GM10266 (cell line): ENCODE data around the gene CAMK2N1.

Source experiments
- DNase-seq: peaks from one replicate; pipeline ENCODE4 v3.0.0; 2012; ENCODE audit errors: extremely low spot score
- TF ChIP-seq, protein P1 (sequence below): IDR thresholded peaks from 2 replicates; pipeline ENCODE4 v1.5.1; 2012; ENCODE audit warnings: mild to moderate bottlenecking, low read depth; ENCODE audit not compliant: control insufficient read depth, insufficient read depth; ENCODE audit errors: missing control alignments

The CAMK2N1 gene

DNA sequence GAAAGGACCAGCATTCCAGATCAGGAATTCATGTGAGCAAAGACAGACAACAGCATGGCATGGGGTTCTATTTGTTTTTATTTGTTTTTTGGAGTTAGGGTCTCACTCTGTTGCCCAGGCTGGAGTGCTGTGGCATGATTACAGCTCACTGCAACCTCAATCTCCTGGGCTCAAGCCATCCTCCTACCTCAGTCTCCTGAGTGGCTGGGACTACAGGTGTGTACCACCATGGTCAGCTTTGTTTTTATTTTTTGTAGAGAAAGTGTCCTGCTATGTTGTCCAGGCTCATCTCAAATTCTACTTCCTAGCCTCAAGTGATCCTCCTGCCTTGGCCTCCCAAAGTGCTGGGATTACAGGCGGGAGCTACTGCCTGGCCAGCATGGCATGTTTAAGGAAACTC is 9.7 kb upstream of the CAMK2N1 start:
- DNase-seq: no peak
- TF ChIP-seq, protein P1, sequence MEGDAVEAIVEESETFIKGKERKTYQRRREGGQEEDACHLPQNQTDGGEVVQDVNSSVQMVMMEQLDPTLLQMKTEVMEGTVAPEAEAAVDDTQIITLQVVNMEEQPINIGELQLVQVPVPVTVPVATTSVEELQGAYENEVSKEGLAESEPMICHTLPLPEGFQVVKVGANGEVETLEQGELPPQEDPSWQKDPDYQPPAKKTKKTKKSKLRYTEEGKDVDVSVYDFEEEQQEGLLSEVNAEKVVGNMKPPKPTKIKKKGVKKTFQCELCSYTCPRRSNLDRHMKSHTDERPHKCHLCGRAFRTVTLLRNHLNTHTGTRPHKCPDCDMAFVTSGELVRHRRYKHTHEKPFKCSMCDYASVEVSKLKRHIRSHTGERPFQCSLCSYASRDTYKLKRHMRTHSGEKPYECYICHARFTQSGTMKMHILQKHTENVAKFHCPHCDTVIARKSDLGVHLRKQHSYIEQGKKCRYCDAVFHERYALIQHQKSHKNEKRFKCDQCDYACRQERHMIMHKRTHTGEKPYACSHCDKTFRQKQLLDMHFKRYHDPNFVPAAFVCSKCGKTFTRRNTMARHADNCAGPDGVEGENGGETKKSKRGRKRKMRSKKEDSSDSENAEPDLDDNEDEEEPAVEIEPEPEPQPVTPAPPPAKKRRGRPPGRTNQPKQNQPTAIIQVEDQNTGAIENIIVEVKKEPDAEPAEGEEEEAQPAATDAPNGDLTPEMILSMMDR: no peak

DNA sequence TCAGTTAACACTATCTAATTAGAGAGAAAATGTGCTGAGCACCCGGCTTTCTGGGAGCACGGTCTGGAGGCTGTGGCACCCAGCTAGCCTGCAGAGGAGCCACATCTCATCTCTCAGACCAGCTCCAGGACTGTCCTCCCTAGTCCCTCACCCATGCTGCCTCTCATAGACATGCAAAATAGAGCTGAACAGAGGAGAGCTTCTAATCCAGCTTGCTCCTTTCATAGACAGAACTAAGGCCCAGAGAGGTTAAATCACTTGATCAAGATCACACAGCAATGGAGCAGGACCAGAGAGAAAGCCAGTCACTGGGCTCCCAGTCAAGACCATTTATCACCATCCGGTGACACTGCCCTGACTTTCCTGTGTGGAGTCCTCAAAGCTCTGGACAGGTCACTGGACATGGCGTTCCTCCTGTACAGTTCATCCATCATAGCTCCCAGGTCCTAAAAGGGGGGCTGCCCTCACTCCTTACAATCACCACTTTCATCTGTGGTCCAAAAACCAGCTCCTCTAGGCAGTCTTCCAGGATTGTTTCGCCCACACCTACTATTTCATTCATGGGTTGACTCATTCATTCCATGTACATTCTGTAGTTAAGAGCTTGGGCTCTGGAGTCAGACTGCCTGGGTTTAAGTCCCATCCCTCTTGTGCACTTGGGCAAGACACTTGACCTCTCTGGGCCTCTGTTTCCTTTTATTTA is 8.8 kb upstream of the CAMK2N1 start:
- TF ChIP-seq, protein P1: no peak
- DNase-seq: no peak

DNA sequence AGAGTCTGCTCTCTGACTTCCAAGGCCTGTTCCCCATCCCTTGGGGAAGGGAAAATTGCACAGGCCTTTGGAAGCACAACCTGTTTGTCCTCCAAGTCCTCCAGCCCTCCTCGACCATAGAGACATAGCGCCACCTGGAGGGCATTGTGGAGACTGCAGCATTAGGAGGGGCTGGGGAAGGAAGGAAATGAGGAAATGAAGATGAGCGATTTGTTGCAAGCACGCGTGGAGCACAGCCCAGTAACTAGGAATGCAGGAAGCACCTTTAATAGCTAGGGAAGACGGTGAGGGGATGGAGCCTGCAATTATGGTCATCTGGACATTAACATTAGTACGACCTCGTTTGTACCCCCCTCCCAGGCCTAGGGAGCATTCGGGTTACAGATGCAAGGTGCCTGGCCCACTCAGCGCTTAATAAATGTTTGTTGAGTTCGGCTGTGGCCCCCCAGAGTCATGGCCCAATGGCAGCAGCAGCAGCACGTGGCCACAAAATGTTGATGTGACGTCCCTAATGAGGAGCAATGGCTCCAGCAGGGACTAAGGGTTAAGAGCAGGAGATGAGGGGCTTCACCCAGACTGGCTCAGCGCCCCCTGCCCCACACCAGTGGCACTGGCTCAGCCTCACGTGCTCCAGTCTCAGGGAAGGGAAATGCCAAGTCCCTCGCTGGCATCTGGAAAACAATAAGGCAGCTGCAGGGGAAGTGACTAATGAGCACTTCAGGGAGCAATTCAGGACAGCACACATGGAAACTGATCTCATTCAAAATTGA is 8.0 kb upstream of the CAMK2N1 start:
- TF ChIP-seq, protein P1: peak; percentile 99
- DNase-seq: peak; percentile 86

DNA sequence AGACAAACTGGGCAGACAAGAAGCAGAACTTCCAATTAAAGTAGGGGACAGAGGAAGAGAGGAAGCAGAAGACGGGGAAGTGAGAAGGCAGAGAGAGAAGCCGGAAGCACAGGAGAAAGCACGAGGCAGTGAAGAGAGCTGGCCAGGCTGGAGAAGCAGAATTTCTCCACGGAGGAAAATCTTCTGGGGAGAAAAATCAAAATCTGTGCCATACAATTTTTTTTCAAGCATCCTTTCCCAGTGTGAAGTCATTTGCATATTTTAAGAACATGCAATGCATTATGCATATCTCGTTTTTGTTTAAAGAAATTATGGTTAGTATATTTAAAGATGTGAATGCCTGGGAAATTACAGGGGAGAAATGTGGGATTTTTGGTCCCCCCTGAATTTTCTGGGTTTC is 7.3 kb upstream of the CAMK2N1 start:
- no peak for DNase-seq
- TF ChIP-seq, protein P1: no peak

DNA sequence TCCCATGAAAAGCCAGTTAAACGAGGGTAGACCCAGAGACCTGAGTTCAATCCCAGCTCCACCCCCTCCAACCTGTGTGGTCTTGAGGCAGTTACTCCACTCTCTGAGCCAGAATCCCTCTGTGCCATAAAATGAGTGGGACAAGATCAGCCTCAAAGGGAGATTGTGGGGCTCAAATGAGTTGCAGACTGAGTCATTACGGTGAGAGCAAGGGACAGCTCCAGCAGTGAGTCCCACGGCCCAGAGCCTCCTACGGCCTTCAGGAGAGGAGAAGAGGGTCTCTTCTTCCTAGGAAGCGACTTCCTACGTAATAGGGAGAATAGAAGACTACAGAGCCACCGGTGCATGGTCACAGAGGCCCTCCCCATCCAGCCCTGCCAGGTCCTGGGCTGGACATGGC is 6.7 kb upstream of the CAMK2N1 start:
- DNase-seq: no peak
- TF ChIP-seq, protein P1: no peak

DNA sequence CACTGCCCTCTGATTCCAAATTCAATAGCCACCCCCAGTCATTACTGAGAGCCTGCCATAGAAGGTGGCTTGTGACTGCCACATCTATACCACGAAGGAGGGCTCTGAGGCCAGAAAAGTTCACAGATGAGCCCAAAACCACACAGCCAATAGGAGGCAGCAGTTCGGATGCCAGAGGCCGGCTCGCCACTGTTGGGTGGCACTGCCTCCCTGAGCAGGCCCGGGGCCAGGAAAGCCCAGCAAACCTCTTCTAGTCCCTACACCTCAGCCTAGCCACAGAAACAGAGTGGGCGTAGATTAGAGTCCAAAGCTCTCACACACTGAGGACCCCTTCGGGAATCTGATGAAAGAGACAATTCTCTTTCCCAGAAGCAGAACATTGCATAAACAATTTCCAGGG is 5.9 kb upstream of the CAMK2N1 start:
- no peak for DNase-seq
- TF ChIP-seq, protein P1: no peak

DNA sequence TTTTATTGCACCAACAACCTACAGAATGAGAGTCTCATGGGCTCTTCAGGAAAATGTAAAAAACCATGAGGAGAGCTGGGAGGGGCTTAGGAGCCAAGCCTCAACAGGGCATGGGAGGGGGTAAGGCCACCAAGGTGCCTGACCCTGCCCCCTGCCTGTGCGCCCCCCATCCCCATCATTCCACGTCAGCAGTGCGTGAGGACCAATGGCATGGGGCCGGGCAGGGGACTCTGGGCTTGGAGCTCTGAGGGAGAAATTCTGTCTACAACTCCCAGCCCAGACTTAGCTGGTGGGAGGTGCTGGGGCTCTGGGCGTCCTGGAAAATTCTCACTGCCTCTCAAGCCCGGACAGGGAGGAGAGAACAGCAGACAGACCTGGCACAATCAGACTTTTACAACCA is 5.2 kb upstream of the CAMK2N1 start:
- no peak for DNase-seq
- TF ChIP-seq, protein P1: no peak
